Cardiac muscle cell (in vitro differentiated cells and primary cell): ENCODE measurements around the gene BANF2. TPM values are rescaled to one million over a fixed set of nuclear protein-coding genes. Genes with fewer than 3 reads are reported as not detected.

Experiments used
- DNase-seq, 2 donors: peaks; one replicate each; pipeline versions ENCODE4 v3.0.0 to v3.0.0-alpha.2; 2010 to 2017; ENCODE audit warnings: low read depth in 1 of 2, low spot score in 1 of 2
- H3K27ac ChIP-seq: fragments of 200-600 bp; sonication (generic); 2 replicates; pipeline ENCODE4 v1.5.1; 2016
- H3K27me3 ChIP-seq: fragments of 200-600 bp; sonication (generic); 2 replicates; pipeline ENCODE4 v1.6.0; 2016; ENCODE audit warnings: control low read depth
- H3K36me3 ChIP-seq: fragments of 200-600 bp; sonication (generic); 2 replicates; pipeline ENCODE4 v1.5.1; 2016; ENCODE audit warnings: control low read depth
- H3K4me1 ChIP-seq: fragments of 200-600 bp; sonication (generic); 2 replicates; pipeline ENCODE4 v1.8.1; 2017; ENCODE audit warnings: low read depth, mild to moderate bottlenecking, mixed run types
- H3K4me3 ChIP-seq: fragments of 200-600 bp; sonication (generic); 2 replicates; pipeline ENCODE4 v1.5.1; 2016; ENCODE audit warnings: mild to moderate bottlenecking
- H3K9me3 ChIP-seq: fragments of 200-600 bp; sonication (generic); 2 replicates; pipeline ENCODE4 v1.5.1; 2017; ENCODE audit warnings: low read depth, mild to moderate bottlenecking, control low read depth
- CTCF ChIP-seq: IDR thresholded peaks from 2 replicates; pipeline ENCODE4 v1.5.1; 2012; ENCODE audit warnings: low read depth, mild to moderate bottlenecking, low read length
- polyA plus RNA-seq: library from polyadenylated mRNA; unstranded; fragments of >200 nt; fragmentation: Nextera tagmentation; extraction: Ambion mirVana; gene quantifications from 2 replicates; pipeline ENCODE4 v1.2.1, GENCODE V29; 2016
- total RNA-seq: library from RNA; depleted of rRNA; stranded (reverse); fragments of >200 nt; gene quantifications from 2 replicates; pipeline ENCODE4 v1.2.3, GENCODE V29; 2016

Gene BANF2
- total and polyA plus RNA-seq, 2 experiments from 2014 or later, result not detected

- Histone ChIP-seq H3K27ac (no peak overlapping the region), H3K36me3 (no peaks in the 10 kb centered on the region), H3K4me3 (no peak overlapping the region), H3K9me3 (no peaks in the 10 kb centered on the region), H3K4me1 (peaks cover 5% of the 10 kb centered on the region), H3K27me3 (no peaks in the 10 kb centered on the region)
- DNase-seq, result no peak
- TF ChIP-seq CTCF, result no peak
Measured at GRCh38 chr20:17727351-17727750, 27.6 kb downstream of the BANF2 start.

- H3K4me1 ChIP-seq, result peaks cover 5% of the 10 kb centered on the region
- DNase-seq, result no peak
- no peaks in the 10 kb centered on the region for H3K36me3 ChIP-seq
- H3K4me3 ChIP-seq, result no peak overlapping the region
- no peak overlapping the region for H3K27ac ChIP-seq
- H3K9me3 ChIP-seq, result no peaks in the 10 kb centered on the region
- TF ChIP-seq CTCF, result no peak
- H3K27me3 ChIP-seq, result no peaks in the 10 kb centered on the region
Measured at GRCh38 chr20:17728074-17728473, 28.3 kb downstream of the BANF2 start.

- Histone ChIP-seq H3K36me3 (no peaks in the 10 kb centered on the region), H3K4me3 (no peak overlapping the region), H3K9me3 (no peaks in the 10 kb centered on the region), H3K4me1 (peaks cover 5% of the 10 kb centered on the region), H3K27me3 (no peaks in the 10 kb centered on the region), H3K27ac (no peak overlapping the region)
- no peak for DNase-seq
- no peak for TF ChIP-seq CTCF
Measured at GRCh38 chr20:17730071-17730470, 30.3 kb downstream of the BANF2 start.

GRCh38 chr20:17731233-17731632, 31.5 kb downstream of the BANF2 start:
- H3K36me3 ChIP-seq, result no peaks in the 10 kb centered on the region
- H3K27me3 ChIP-seq, result no peaks in the 10 kb centered on the region
- no peak overlapping the region for H3K4me3 ChIP-seq
- peaks cover 5% of the 10 kb centered on the region for H3K4me1 ChIP-seq
- no peak for DNase-seq
- H3K27ac ChIP-seq, result no peak overlapping the region
- TF ChIP-seq CTCF, result no peak
- no peaks in the 10 kb centered on the region for H3K9me3 ChIP-seq

- H3K4me1 ChIP-seq, result no peaks in the 10 kb centered on the region
- H3K27me3 ChIP-seq, result no peaks in the 10 kb centered on the region
- H3K36me3 ChIP-seq, result no peaks in the 10 kb centered on the region
- no peak for TF ChIP-seq CTCF
- DNase-seq, result no peak
- H3K9me3 ChIP-seq, result no peaks in the 10 kb centered on the region
- H3K27ac ChIP-seq, result no peak overlapping the region
- no peak overlapping the region for H3K4me3 ChIP-seq
Measured at GRCh38 chr20:17732907-17733521, 33.2 kb downstream of the BANF2 start.
